B cell (primary cell): ENCODE results near the gene PKNOX2. TPM values are rescaled to one million over a fixed set of nuclear protein-coding genes. Genes with fewer than 3 reads are reported as not detected.

ENCODE experiments used
- ATAC-seq: fragments of 200-7000 bp; cut with Tn5 transposase; one replicate; pipeline ENCODE4 v1.10.0; 2021; ENCODE audit warnings: low read depth, mild to moderate bottlenecking, moderate number of reproducible peaks, moderate library complexity
- CTCF ChIA-PET: fragments of 350-600 bp; sonication (Branson Sonifier 250); formaldehyde crosslinking; loops from one replicate; lab custom pipeline; 2021; ENCODE audit warnings: antibody characterized with exemption, inconsistent platforms; lab: Charles Lee
- POLR2A ChIA-PET: fragments of 350-600 bp; sonication (Branson Sonifier 250); formaldehyde crosslinking; loops from one replicate; lab custom pipeline; 2021; ENCODE audit warnings: antibody characterized with exemption; lab: Charles Lee
- DNase-seq: peaks from one replicate; pipeline ENCODE4 v3.0.0; 2013
- H2AFZ ChIP-seq: 2 replicates; pipeline ENCODE4 v1.6.1; 2012; ENCODE audit warnings: mild to moderate bottlenecking, low read depth, low read length; ENCODE audit not compliant: insufficient read depth, poor library complexity, severe bottlenecking
- H3K27ac ChIP-seq, 2 donors: 1 replicate in 1 of 2; 2 replicates in 1 of 2; pipeline ENCODE4 v1.5.1; 2012 to 2013; ENCODE audit warnings: low read length in 2 of 2, mild to moderate bottlenecking in 2 of 2, moderate library complexity in 1 of 2
- H3K27me3 ChIP-seq, 4 experiments: fragments of 200-600 bp in 1 of 4; sonication (generic) in 1 of 4; replicated peaks in 1 of 4; 1 replicate in 2 of 4; 2 replicates in 2 of 4; pipeline versions ENCODE4 v1.6.1 to v1.7.0; 2013 to 2016; ENCODE audit warnings: low read length in 3 of 4, mild to moderate bottlenecking in 2 of 4, mixed read lengths in 1 of 4, moderate library complexity in 1 of 4; ENCODE audit not compliant: insufficient read depth in 4 of 4, control insufficient read depth in 3 of 4; ENCODE audit errors: control extremely low read depth in 1 of 4
- H3K36me3 ChIP-seq, 2 experiments: replicated peaks in 1 of 2; 1 replicate in 1 of 2; 2 replicates in 1 of 2; pipeline versions ENCODE4 v1.6.1 to v1.7.1; 2013; ENCODE audit warnings: low read length in 1 of 2; ENCODE audit not compliant: insufficient read depth in 2 of 2, control insufficient read depth in 1 of 2; ENCODE audit errors: control extremely low read depth in 1 of 2, extremely low read depth in 1 of 2
- H3K4me1 ChIP-seq, 2 donors: fragments of 200-600 bp in 1 of 2; sonication (generic) in 1 of 2; 1 replicate in 1 of 2; 2 replicates in 1 of 2; pipeline versions ENCODE4 v1.5.1 to v1.6.1; 2013 to 2017; ENCODE audit warnings: low read length in 2 of 2; ENCODE audit not compliant: control insufficient read depth in 2 of 2, insufficient read depth in 2 of 2
- H3K4me2 ChIP-seq: replicated peaks from 2 replicates; pipeline ENCODE3; 2012; ENCODE audit warnings: mild to moderate bottlenecking, low read depth, low read length; ENCODE audit not compliant: poor library complexity, severe bottlenecking
- H3K4me3 ChIP-seq, 5 experiments: fragments of 200-600 bp in 1 of 5; sonication (generic) in 1 of 5; 1 replicate in 3 of 5; 2 replicates in 2 of 5; pipeline versions ENCODE4 v1.5.1 to v1.7.0; 2011 to 2016; ENCODE audit warnings: low read length in 4 of 5, mild to moderate bottlenecking in 4 of 5, low read depth in 2 of 5, control low read depth in 1 of 5, moderate library complexity in 1 of 5; ENCODE audit not compliant: insufficient read depth in 1 of 5; ENCODE audit errors: control extremely low read depth in 1 of 5, extremely low read depth in 1 of 5
- H3K79me2 ChIP-seq: fragments of 200-600 bp; sonication (generic); one replicate; pipeline ENCODE4 v1.6.0; 2016; ENCODE audit warnings: low read length; ENCODE audit not compliant: control insufficient read depth, insufficient read depth
- H3K9ac ChIP-seq: fragments of 200-600 bp; sonication (generic); 2 replicates; pipeline ENCODE4 v1.6.1; 2017; ENCODE audit warnings: mild to moderate bottlenecking, low read length, moderate library complexity
- H3K9me3 ChIP-seq, 3 donors: one replicate each; pipeline versions ENCODE4 v1.6.1 to v1.7.1; 2013; ENCODE audit warnings: low read length in 2 of 3; ENCODE audit not compliant: control insufficient read depth in 2 of 3, insufficient read depth in 1 of 3; ENCODE audit errors: control extremely low read depth in 1 of 3
- H4K20me1 ChIP-seq: 2 replicates; pipeline ENCODE4 v1.6.0; 2012; ENCODE audit warnings: mild to moderate bottlenecking, low read length; ENCODE audit not compliant: insufficient read depth, control insufficient read depth, poor library complexity, severe bottlenecking
- H3K27ac Mint-ChIP-seq: one replicate; pipeline ENCODE4 v1.8.0; 2021; ENCODE audit warnings: mixed read lengths
- H3K27me3 Mint-ChIP-seq: one replicate; pipeline ENCODE4 v1.8.0; 2021; ENCODE audit warnings: mixed read lengths
- H3K4me1 Mint-ChIP-seq: one replicate; pipeline ENCODE4 v1.8.0; 2021; ENCODE audit warnings: mixed read lengths
- H3K4me3 Mint-ChIP-seq: one replicate; pipeline ENCODE4 v1.8.0; 2021; ENCODE audit warnings: mixed read lengths
- H3K9me3 Mint-ChIP-seq: one replicate; pipeline ENCODE4 v1.8.0; 2022; ENCODE audit warnings: mixed read lengths; ENCODE audit not compliant: insufficient read depth
- EZH2 ChIP-seq: IDR thresholded peaks from 2 replicates; pipeline ENCODE4 v1.6.1; 2012; ENCODE audit warnings: borderline replicate concordance, low read depth, mild to moderate bottlenecking, moderate library complexity, low read length; ENCODE audit not compliant: insufficient read depth, poor library complexity, severe bottlenecking
- WGBS: methylation state at CpG from one replicate; pipeline ENCODE4 v1.1.5; 2013; ENCODE audit warnings: missing lambda C conversion rate; ENCODE audit not compliant: insufficient coverage; 5-methylcytosine and 5-hydroxymethylcytosine counted together
- intact Hi-C: fragments of 100-400 bp; cut with micrococcal nuclease; formaldehyde crosslinking; loops from one replicate; pipeline ENCODE4 v1.10.0; 2022
- polyA plus RNA-seq: library from polyadenylated mRNA; depleted of rRNA; stranded (reverse); fragments of >200 nt; gene quantifications from 2 replicates; pipeline ENCODE4 v1.2.3, GENCODE V29; 2012
- total RNA-seq, 2 donors: library from RNA; stranded (reverse); fragments of 120-200 nt in 1 of 2; gene quantifications; 1 replicate in 1 of 2; 2 replicates in 1 of 2; pipeline versions ENCODE4 v1.2.3 to v1.2.4, GENCODE V29; 2013 to 2022
- TF ChIP-seq, protein P1 (sequence below): fragments of 200-600 bp; IDR thresholded peaks from one replicate; pipeline ENCODE4 v1.8.0; 2022; ENCODE audit warnings: antibody characterized with exemption, mild to moderate bottlenecking

Gene PKNOX2
- total and polyA plus RNA-seq, 2 donors (not counting 1 experiment from before 2014, with no cell fraction given), result not detected

DNA sequence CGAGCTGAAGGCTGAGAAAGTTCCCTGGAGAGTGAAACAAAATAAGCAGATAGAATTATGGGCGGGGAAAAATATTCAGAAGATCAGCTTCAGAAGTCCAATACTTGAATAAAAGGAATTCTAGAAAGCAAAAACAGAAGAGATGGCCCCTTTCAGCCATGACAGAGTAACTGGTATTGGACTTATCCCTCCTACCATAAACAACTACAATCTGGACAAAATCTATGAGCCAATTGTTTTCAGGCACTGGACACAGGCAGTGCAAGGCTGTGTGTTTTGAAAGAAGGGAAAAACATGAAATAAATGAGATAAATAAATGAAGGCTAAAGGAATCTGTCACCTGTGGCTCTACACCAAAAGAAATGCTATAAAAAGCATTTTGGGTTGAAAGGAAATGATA is 305.8 kb downstream of the PKNOX2 start:
- TF ChIP-seq EZH2, result no peak
- TF ChIP-seq, protein P1, sequence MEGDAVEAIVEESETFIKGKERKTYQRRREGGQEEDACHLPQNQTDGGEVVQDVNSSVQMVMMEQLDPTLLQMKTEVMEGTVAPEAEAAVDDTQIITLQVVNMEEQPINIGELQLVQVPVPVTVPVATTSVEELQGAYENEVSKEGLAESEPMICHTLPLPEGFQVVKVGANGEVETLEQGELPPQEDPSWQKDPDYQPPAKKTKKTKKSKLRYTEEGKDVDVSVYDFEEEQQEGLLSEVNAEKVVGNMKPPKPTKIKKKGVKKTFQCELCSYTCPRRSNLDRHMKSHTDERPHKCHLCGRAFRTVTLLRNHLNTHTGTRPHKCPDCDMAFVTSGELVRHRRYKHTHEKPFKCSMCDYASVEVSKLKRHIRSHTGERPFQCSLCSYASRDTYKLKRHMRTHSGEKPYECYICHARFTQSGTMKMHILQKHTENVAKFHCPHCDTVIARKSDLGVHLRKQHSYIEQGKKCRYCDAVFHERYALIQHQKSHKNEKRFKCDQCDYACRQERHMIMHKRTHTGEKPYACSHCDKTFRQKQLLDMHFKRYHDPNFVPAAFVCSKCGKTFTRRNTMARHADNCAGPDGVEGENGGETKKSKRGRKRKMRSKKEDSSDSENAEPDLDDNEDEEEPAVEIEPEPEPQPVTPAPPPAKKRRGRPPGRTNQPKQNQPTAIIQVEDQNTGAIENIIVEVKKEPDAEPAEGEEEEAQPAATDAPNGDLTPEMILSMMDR, result no peak
- H3K9me3 Mint-ChIP-seq, result no peaks in the 10 kb centered on the region
- ChIA-PET POLR2A (no interaction called here), CTCF (no interaction called here)
- H3K27me3 ChIP-seq, result peaks cover 0 to 2% (median 0%) of the 10 kb centered on the region in 4 experiments
- no peak overlapping the region for H3K4me3 Mint-ChIP-seq
- no peaks in the 10 kb centered on the region for H3K4me1 Mint-ChIP-seq
- H3K9me3 ChIP-seq, result peaks cover 0 to 3% (median 0%) of the 10 kb centered on the region in 3 donors
- H3K4me3 ChIP-seq, result no peak overlapping the region
- no peaks in the 10 kb centered on the region for H3K79me2 ChIP-seq
- H4K20me1 ChIP-seq, result no peaks in the 10 kb centered on the region
- no peaks in the 10 kb centered on the region for H3K4me1 ChIP-seq
- no peak overlapping the region for H3K4me2 ChIP-seq
- intact Hi-C loops, result no loop called here
- no peak for ATAC-seq
- no peak overlapping the region for H2AFZ ChIP-seq
- peaks cover 10% of the 10 kb centered on the region for H3K27me3 Mint-ChIP-seq
- H3K27ac ChIP-seq, result no peak overlapping the region
- no peaks in the 10 kb centered on the region for H3K36me3 ChIP-seq
- H3K27ac Mint-ChIP-seq, result no peak overlapping the region
- no CpG with 5 or more reads among the region's 2 CpGs for WGBS
- H3K9ac ChIP-seq, result no peak overlapping the region
- no peak for DNase-seq

DNA sequence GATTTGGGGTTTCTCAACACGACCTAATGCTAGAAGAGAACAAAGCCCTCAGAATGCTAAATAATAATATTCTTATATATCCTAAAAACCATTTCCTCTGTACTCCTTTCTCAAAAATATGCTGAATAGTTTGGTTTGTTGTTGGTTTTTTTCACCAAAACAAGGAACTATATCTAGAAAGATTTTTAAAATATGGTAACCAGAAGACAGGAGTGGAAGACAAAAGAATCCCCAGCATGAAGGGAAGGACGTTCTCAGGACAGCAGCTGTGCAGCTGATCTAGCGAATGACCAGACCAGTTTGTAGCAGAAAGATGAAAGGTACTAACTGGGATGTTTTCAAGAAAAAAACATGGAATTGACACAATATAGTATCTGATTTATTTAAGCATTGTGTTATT is 312.2 kb downstream of the PKNOX2 start:
- Mint-ChIP-seq H3K27me3 (peaks cover 3% of the 10 kb centered on the region), H3K4me1 (no peaks in the 10 kb centered on the region), H3K27ac (no peak overlapping the region), H3K9me3 (no peaks in the 10 kb centered on the region), H3K4me3 (no peak overlapping the region)
- Histone ChIP-seq H3K9ac (no peak overlapping the region), H3K36me3 (no peaks in the 10 kb centered on the region), H3K4me2 (no peak overlapping the region), H2AFZ (no peak overlapping the region), H3K27me3 (no peaks in the 10 kb centered on the region), H3K4me1 (no peaks in the 10 kb centered on the region), H4K20me1 (no peaks in the 10 kb centered on the region), H3K27ac (no peak overlapping the region), H3K4me3 (no peak overlapping the region), H3K9me3 (no peaks in the 10 kb centered on the region), H3K79me2 (no peaks in the 10 kb centered on the region)
- ChIA-PET POLR2A (no interaction called here), CTCF (no interaction called here)
- DNase-seq, result no peak
- TF ChIP-seq, protein P1, result no peak
- TF ChIP-seq EZH2, result no peak
- 83% methylated on average over 1 of the region's 3 CpGs for WGBS
- intact Hi-C loops, result no loop called here
- no peak for ATAC-seq
